AG08395 (cell line): ENCODE measurements around the gene NCK2.
A peak's percentile ranks its signal among the peaks of the same experiment; 100 is the strongest.

Experiments
- DNase-seq: peaks from one replicate; pipeline ENCODE4 v3.0.0; 2012; ENCODE audit warnings: mixed read lengths, low spot score

NCK2 gene

DNA sequence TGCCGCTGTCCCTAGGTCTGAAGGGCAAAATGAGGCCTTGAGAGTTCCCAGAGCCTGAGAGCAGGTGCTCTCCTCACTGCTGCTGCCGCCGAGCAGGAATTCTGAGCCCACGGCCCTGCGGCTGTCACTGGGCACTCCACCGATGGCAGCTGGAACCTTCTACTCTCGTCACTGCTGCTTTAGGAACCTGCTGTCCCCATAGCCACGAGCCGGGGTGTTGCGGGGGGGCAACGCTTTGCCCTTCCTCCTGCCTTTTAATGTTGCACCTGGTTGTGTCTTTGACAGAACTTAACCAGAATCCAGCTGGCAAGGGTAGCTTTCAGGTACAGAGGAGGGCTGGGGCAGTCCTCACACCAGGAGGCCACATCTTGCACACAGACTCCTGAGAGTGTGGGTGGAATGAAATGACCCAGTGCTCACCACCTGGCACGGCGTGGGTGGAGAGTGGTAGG is 32.3 kb downstream of the NCK2 start:
- no peak for DNase-seq

DNA sequence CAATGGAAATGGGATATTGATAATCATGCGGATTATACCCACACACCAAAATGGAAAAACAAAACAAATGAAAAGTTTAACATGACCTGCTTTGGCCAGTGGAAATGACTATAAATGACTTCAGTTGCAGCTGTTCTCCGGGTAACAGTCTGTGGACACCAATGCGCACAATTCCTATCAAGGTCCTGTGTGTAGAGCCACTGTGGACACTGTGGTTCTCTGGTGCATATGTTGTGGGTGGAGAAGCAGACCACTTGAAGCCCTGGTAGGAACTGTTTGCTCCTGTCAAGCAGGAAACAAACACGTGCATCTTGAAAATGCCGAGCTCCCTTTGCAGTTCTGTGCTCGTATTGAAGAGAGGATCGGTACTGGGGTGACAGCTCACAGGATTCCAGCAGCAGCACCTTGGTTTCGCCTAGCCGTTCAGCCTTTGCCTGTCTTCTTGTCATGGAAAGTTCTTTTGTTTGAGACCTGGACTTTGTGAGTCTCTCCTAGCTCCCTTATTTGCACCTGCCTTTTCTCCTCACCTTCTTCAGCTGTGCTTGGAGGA is 32.9 kb downstream of the NCK2 start:
- no peak for DNase-seq

DNA sequence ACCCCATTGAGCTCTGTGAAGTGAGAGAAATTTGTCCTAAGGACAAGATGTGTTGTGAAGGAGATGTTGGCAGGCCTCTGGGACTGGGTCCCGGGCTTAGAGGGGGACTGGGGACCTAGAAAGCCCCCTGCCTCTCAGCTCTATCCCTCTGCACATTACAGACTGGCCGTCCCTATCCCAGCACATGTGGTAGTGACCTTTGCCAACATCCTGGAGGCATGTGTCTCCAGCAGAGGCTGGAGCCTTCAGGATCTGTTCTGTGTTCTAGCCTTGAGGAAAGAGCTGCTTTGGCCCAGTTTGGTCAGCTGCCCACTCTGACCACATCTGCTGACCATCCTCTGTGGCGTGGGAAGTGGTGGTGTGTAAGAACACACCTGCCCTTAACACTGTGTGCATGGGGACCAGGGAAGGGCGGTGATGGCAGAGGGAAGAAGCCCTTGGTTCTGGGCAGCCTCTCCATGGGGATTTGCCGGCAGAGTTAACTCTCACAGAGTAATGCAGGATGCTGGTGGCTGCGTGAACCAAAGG is 33.4 kb downstream of the NCK2 start:
- no peak for DNase-seq

DNA sequence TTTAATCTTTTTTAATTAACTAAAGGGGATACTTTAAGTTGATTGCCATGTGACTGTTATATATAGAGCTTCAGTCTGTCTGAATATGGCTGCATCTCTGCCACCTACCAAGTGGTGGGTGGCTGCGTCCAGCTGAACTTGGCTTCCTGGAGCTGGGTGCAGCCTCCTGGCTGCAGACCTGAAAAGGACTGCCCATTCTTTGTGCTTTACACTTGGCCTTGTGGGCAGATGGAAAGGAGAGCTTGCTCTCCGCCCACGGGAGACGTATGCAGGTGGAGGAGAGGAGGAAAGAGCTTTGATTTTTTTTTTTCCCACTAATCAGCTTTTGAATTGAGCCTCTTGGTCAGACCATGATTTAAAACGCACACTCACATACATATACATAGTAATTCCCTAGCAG is 34.7 kb downstream of the NCK2 start:
- no peak for DNase-seq

DNA sequence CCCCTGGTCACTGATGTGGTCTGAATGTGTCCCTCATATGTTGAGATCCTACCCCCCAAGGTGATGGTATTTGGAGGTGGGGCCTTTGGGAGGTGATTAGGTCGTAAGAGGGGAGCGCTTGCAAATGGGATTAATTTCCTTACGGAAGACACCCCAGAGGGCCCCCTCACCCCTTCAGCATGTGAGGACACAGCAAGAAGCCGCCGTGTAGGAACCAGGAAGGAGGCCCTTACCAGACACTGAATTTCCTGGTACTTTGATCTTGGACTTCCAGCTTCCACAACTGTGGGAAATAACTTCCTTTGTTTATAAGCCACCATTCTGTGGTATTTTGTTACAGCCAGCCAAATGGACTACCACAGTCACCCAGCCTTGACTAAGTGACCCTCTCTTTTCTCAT is 35.9 kb downstream of the NCK2 start:
- DNase-seq = no peak

DNA sequence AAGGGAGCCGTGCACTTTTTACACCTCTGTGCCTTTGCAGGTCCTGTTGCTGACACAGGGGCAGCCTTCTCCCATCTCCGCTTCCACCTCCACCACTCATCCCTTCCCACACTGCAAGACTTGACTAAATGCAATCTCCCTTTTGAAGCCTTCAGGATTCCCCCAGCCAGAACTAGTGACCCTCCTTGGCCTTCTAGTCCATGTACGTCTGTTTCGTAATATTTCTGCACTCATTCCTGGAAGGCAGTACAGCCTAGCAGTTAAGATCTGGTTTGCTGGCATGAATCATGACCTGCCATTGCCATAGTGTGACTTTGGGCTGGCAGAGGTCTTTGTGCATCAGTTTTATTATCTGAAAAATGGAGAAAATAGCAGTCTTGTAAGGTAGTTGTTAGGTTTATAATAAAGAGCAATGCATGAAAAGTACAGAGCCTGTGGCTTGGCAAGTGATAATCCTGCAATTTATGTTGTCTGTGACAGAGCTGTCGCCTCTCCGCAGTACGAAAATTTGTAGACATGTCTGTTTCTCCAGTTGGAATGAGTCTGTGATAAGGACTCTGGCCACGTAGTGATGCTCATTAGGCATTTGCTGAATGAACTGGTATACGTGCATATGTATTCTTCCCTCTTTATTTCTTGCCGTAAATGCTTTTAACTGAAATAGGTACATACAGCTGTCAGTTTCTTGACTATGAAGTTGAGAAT is 36.7 kb downstream of the NCK2 start:
- no peak for DNase-seq

DNA sequence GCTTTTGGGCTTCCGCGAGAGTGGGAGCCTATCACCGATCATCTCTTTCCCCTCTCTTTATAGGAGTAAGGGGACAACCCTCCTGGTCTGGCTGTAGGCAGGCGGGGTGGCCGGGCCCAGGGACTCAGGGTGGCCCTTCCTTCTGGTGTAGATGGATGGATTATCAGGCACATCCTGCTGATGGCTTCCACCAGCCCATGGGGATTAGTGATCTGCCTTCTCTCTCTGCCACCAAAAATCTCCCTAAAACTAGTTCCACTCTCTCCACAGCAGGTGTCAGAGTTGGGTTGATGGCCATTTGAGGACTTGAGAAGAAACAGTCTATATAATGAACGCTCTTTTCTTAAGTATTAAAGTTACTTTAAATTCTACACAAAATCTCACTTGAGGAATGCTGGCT is 37.4 kb downstream of the NCK2 start:
- DNase-seq = no peak

DNA sequence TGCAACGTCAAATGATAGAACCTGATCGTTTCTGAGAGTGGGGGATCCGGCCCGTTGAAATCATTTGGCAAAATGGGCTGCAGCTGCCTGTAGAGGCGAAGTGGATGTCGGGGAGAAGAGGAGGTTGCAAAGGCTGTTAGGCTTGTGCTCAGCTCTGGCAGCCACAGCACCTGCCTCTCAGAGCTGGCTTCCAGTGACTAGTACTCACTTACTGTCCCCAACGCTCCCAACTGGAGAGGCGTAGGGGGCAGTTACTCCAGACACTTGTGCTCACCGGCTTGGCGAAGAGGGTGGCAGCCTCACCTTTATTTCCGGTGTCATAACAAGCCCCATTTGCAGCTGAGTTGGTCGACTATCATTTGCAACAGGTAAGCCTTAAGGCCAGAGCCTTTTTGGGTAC is 37.9 kb downstream of the NCK2 start:
- no peak for DNase-seq

DNA sequence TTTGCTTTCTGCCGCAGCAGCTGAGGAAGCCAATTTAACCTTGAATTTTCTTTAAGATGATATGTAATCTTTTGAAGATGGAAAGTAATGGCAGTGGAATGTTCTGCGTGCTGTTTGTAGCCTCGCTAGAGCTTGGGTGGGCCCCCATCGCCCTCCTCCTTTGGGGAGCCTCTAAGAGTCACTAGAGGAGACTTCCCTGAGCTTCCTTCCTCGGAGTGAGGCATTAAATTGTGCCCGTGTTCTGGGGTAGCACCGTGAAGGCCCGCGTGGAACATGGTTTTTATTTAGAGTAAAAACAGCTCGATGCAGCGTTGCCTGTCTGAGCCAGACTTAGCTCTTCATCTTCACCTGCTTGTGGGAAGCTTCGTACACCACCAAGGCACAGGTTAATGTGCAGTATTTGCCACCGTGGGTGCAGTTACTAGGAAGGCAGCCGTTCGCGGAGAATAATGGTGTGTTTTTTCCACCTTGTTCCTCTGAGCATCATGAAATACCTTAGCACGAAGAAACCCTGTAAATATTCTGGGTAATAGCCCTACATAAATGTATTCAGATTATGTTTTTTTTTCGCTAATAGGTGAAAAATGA is 38.5 kb downstream of the NCK2 start:
- no peak for DNase-seq

DNA sequence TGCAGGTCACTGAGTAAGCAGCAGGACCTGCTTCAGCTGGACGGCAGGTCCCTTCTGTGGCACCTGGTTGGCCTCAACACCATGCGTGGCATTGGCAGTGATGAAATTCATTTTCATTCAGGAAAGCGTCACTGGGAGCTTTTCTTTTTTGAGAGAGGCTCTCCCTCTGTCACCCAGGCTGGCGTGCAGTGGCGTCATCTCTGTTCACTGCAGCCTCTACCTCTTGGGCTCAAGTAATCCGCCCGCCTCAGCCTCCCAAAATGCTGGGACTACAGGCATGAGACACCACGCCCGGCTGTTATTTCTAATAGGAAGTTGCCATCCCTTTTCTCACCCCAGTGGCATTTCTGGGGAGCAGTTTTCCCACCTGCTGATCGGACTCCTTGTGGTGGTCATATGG is 39.3 kb downstream of the NCK2 start:
- no peak for DNase-seq

DNA sequence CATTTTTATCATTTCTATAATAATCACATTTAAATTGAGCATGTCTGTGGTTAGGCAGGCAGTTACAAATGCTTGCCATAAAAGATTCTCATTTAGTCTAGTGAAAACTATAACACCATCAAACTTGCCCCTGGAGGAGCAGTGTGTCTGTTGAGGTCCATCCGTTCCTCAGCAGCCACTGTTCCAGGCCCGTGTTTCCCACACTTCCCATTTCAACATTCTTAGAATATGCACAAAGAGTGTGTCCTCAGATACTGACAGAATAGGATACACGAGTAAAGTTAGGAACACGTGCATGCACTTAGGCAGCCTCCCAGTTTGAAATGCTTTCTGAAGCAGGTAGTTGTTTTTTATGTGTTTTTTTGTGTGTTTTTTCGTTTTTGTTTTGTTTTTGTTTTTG is 39.9 kb downstream of the NCK2 start:
- DNase-seq = no peak

DNA sequence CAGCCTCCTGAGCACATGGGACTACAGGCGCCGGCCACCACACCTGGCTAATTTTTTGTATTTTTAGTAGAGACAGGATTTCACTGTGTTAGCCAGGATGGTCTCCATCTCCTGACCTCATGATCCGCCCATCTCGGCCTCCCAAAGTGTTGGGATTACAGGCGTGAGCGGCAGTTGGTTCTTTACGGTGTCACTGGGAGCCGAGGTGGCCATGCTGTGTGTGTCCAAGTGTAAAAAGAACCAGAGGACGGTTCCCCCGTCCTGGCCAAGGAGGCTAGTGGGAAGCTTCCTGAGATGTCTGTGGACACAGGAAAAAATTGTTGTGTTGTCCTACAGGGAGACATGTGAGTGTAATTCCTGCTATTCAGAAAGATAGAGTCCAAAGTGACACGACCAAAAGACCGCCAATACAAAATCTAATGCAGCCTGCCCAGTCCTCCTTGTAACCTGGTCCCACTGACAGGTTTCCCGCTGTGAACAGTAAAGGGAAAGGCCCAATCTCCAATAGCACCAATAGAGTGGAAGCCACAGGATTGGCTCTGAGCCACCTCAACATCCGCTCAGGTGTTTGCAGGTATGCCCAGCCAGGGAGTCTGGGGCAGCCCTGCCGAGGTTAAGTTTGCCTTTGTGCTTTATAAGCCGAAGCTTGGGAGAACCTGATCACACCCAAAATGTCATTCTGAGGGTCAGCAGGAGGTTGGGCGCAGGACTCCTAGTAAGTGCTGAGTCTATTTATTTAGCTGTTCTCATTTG is 40.6 kb downstream of the NCK2 start:
- no peak for DNase-seq

DNA sequence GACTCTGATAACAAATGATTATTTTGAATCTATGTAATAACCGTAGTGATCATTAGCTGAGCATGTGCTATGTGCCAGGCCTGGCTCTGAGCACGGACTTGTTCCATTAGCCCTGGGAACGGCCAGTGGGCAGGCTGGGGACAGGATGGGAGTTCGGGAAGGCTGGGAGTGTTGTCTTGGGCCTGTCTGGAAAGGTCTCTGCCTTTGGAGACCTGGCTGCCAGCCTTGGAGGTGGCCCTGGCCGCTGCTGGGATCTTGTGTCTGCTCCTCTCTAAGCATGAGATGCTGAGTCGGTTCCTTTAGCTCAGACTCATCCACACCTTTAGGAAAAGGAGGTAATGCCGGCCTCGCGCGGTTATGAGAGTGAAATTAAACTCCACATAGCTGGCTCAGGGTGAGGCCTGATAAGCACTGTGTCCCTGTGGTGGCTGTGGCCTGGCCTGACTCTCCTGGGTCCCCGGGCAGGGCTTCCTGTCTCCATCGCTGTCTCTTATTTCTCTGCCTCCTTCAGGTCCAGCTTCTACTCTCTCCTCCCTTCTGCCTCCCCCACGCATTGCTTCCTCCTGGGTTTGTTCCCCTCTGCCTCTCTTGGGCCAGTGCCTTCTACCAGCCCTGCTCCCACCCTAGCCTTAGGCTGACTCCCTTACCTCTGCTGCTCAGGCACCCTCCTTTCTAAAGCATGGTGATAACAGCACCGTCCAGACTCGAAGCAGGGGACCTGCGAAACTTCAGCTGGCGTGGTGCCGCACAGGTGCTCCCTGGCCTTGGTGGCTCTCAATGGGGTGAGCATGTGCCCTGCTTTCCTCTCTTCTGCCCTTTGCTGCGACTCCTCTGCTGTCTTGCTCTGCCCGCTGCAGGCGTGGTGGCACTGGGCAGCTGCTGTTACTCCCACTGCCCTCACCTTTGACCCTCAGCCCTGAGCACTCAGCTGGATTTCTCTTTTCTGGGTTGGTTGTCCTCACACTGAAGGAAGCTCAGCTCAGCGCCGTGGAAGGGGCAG is 41.8 kb downstream of the NCK2 start:
- no peak for DNase-seq

DNA sequence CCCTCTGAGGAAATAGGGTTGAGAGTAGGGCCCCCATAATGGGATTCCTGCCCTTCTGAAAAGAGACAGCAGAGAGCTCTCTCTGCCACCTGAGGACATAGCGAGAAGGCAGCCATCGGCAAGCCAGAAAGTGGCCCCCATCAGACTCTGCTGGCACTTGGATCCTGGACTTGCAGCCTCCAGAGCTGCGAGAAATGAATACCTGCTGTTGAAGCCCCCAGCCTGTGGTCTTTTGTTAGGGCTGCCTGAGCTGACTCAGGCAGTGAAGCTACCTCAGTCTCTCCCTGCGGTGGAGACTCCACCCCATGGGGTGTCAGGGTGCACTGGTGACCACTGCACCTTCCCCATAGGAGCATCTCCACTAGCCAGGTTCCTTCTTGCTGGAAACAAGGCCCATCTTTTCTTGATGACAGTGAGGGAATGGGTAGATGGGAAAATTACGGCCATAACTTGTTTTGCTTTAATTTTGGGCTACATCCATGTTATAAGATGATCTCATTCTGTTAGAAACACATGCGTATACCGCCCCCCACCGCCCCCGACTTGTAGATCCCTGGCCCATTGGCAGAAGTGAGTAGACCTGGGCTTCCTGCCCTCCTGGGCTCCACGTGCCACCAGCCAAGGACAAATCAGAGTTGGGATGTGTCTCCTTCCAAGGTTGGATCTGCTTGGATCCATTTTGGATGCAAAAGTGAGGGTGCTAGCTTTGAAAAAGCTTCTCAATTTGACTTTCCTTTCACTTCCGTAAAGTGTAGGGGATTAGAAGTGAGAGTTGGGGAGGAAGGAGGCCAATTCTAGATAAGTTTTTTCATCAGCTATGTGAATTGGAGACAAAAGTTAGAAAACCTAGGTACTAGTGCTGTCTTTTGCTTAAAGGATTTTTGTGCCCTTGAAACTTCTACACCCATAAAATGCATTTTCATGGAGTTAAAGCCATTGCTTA is 42.9 kb downstream of the NCK2 start:
- no peak for DNase-seq

DNA sequence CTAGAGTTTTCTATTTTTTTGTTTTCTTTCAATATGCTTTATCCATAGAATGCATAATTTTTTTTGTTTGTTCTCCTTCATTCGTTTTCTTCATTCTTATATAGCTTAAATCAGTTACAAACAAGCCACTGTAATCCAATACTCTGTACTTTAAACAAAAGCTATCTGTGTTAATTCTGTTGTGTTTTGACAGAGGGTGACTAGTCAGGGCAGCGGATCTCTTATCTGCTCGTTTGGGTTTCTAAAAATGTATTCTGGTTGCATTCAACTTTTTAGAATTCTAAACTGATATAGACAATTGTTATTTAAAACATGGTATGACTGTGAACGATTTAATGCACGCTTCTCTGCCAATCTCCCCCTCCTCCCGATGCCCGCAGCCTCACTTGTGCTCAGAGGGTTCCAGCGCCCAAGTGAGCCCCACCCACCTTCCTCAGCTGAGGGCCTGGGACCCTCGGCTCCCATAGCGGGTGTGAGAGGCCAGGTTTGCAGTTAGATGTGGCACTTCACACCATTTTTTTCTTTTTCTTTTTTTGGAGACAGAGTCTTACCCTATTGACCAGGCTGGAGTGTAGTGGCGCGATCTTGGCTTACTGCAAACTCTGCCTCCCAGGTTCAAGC is 44.1 kb downstream of the NCK2 start:
- DNase-seq = no peak

DNA sequence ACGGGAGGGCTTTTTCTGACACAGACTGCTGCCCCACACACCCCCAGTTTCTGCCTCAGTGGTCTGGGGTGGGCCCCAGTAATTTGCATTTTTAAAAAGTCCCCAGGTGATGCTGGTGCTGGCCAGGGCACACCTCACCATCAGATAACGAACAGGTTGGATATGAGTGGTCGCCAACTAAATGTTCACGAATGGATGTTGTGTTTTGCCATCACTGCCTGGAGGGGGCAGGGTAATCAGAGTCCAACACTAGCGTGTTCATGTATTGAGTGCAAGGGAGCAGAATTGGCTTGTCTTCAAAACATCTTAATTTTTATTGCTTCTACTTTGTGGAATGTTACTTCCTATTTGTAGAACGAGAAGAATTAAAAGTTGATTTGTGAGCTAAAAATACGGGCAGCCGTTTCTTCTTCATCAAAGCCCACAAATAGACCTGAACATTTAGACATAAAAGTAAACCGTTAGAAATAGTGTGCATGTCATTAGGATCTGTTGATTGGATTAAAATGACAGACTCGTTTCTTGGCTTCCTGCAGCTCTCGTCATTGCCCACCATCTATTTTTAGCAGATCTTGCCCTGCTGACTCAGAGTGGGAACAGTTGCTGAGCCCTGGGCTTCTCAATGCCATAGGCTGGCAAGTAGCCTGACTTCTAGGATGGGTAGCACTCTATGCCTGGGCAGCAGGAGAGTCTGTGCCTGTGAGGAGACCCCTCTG is 45.2 kb downstream of the NCK2 start:
- peak; percentile 93 for DNase-seq

DNA sequence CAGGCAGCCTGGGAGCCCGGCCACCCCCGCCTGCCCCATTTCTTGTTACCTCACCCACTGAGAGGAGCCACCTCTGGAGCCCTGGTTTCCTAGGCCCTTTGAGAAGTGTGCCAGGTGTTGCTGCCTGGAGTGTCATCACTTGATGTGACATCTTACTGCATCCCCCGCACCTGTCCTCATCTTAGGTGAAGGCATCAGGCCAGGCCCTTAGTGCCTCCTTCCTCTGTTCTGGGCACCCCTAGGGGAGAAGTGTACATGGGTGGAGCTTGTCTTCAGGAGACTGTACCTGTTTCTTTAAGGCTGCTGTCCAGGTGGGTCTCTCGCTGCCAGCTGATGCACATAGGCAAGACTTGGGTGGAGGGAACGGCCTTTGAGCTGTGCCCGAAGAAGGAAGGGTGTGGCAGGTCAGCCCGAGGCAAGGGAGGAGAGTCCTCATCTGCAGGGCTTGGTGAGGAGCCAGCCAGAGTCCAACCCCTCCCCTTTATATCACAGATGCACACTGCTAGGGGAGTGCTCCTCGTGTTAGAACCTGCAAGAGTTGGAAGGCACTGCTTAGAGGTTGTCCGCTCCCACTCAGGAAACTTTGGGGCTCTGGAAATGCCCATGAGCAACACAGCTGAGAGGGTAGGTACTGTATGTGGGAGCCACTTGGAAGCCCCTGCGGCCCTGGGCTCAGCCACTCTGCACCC is 45.9 kb downstream of the NCK2 start:
- no peak for DNase-seq

DNA sequence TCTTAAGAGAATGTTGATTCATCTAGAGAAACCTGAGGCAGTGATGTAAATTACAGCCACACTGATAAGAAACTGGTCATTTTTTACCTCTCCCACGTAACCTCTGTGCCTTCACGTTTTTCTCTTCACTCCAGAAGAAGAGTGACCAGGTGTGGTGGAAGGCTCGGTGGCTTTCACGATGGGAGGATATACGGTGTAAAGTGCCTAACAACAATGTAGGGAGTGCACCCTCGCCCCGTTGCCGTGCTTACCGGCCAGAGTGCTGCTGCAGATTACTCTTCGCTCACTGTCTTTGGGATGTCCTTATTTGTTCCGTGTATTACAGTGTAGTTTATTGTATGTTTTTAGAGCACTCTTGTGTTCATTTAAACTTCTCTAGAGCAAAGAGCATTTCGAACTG is 46.5 kb downstream of the NCK2 start:
- no peak for DNase-seq

DNA sequence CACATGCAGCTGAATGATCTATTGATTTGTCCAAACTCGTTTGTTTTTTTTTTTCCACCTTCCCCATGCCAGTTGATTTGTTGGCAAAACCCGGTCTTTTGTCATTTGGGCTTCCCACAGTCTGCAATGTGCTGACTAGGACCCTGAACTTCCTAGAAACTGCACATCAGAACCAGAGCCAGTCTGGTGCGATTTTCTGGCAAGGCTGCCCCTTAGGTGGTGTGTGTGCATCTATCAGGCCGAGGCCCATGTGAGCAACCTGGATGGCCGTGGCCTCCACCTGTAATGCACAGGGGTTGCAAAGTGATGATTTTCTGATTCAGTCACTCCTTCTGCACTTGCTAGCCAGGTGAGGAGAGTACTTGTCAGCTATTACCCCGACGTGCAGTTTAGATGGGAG is 47.8 kb downstream of the NCK2 start:
- DNase-seq = no peak
